Posterior cingulate gyrus (tissue), 11 donors: ENCODE results near the gene MAPK8IP3.

Source experiments
- DNase-seq, 10 donors: peaks; one replicate each; pipeline versions ENCODE4 v3.0.0 to v3.0.0-alpha.2; 2020 to 2021; ENCODE audit warnings: mixed read lengths in 3 of 10
- intact Hi-C: fragments of 100-400 bp; cut with DNase I; formaldehyde crosslinking; loops from one replicate; pipeline ENCODE4 v1.15.1; 2023

The MAPK8IP3 gene, protein sequence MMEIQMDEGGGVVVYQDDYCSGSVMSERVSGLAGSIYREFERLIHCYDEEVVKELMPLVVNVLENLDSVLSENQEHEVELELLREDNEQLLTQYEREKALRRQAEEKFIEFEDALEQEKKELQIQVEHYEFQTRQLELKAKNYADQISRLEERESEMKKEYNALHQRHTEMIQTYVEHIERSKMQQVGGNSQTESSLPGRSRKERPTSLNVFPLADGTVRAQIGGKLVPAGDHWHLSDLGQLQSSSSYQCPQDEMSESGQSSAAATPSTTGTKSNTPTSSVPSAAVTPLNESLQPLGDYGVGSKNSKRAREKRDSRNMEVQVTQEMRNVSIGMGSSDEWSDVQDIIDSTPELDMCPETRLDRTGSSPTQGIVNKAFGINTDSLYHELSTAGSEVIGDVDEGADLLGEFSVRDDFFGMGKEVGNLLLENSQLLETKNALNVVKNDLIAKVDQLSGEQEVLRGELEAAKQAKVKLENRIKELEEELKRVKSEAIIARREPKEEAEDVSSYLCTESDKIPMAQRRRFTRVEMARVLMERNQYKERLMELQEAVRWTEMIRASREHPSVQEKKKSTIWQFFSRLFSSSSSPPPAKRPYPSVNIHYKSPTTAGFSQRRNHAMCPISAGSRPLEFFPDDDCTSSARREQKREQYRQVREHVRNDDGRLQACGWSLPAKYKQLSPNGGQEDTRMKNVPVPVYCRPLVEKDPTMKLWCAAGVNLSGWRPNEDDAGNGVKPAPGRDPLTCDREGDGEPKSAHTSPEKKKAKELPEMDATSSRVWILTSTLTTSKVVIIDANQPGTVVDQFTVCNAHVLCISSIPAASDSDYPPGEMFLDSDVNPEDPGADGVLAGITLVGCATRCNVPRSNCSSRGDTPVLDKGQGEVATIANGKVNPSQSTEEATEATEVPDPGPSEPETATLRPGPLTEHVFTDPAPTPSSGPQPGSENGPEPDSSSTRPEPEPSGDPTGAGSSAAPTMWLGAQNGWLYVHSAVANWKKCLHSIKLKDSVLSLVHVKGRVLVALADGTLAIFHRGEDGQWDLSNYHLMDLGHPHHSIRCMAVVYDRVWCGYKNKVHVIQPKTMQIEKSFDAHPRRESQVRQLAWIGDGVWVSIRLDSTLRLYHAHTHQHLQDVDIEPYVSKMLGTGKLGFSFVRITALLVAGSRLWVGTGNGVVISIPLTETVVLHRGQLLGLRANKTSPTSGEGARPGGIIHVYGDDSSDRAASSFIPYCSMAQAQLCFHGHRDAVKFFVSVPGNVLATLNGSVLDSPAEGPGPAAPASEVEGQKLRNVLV (N-terminal part only)

DNA sequence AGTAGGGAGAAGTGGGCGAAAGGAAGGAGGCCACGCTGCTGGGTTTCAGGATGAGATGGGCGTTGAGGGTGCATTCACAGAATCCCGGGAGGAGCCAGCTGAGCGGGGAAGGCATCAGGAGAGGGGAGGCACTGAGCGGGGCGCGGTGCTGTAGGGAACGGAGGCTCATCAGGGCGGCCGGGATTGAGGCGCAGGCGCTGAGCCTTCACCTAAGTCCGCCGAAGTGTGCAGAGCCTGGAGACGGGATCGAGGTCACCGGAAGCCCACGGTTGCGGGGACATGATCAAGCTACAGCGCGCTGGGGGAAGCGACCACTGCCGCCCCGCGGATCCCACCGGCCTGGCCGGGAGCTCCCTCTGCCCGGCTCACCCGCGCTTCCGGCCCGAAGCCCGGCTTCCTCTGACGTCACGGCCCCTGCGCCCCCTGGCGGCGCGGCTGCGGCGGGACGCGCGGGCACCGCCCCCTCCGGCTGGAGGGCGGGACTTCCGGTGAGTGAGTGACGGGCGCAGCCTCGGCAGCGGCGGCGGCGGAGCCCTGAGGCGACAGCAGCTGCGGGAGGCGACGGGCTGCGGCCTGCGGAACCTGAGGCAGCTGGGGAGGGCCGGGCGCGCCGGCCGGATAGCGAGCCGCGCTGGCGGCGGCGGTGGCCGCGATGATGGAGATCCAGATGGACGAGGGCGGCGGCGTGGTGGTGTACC is at the start of gene MAPK8IP3:
Gene MAPK8IP3, plus strand, starts transcription at position 508 of the 698 bp plus-strand sequence. Its CDS starts 145 bp downstream, at position 653.
- intact Hi-C loops, result loop anchor here (5.0 kb wide), 2 partner anchors 66 to 94 kb away; partner anchors contain the start of genes CRAMP1, EME2, IFT140 and MRPS34
- DNase-seq, result peak; percentile 86 to 99 (median 90)

- intact Hi-C loops, result no loop called here
- peak in 2 of 10 donors; percentile 76 to 79 for DNase-seq
Observed at GRCh38 chr16:1656808-1657617, 49.0 kb upstream of the MAPK8IP3 start.

DNA sequence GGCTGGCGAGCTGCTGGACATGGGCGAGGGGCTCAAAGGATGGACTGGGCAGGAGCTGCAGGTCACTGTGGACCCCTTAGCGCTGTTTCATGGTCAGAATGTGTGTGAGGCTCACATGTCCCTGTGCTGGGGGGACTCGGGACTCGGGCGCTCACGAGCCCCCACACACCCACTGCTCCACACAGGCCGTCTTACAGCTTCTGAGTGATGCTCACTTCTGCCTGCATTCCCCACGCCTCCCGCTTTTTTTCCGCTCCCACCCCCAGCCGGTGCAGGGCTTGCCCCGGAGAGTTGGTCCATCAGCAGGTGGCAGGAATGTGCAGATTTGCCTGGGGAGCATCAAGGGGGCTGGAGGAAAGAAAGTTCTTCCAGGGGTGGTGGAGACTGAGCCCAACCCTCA is 48.2 kb upstream of the MAPK8IP3 start:
- DNase-seq, result peak in 2 of 10 donors; percentile 24 to 52
- intact Hi-C loops, result no loop called here

DNA sequence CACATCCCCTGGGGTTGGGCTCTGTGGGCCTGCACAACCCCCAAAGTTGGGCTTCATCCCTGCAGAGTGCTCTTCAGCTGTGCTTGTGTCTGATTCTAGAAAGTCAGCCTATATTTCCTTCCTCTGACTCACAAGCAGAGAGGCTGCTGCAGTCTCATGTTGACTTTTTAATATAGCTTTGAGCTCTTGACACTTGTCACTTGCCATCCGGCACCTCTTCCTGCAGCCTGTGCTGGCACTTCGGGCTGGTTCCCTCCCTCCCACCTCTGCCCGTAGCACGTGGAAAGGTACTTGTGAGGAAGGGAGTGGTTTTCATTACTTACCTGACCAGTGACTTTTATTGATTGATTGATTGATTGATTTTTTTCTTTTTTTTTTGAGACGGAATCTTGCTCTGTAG is 47.0 kb upstream of the MAPK8IP3 start:
- peak in 1 of 10 donors; percentile 58 for DNase-seq
- intact Hi-C loops, result no loop called here

GRCh38 chr16:1661826-1662225 is 44.2 kb upstream of the MAPK8IP3 start:
- DNase-seq, result peak in 2 of 10 donors; percentile 1 to 39

DNA sequence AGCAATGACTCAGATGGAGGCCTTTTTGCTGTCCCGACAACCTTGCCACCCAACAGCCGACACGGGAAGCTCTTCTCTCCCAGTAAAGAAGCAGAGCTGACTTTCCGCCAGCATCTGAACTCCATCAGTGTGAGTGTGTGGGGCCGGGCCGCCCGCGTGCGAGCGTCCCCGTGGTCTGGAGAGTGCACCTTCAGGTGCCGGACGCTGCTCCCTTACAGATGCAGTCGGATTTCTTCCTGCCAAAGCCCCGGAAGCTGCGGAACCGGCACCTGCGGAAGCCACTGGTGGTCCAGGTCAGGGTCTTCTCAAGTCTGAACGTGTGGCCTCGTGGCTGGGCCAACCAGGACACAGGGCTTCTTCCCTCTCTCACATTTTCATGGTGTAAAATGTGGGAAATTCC is 43.5 kb upstream of the MAPK8IP3 start:
- DNase-seq, result peak in 3 of 10 donors; percentile 21 to 78 (median 56)
- intact Hi-C loops, result no loop called here

More at GRCh38 chr16:1661826-1662225, 44.2 kb upstream of the MAPK8IP3 start:
- intact Hi-C loops, result no loop called here

DNA sequence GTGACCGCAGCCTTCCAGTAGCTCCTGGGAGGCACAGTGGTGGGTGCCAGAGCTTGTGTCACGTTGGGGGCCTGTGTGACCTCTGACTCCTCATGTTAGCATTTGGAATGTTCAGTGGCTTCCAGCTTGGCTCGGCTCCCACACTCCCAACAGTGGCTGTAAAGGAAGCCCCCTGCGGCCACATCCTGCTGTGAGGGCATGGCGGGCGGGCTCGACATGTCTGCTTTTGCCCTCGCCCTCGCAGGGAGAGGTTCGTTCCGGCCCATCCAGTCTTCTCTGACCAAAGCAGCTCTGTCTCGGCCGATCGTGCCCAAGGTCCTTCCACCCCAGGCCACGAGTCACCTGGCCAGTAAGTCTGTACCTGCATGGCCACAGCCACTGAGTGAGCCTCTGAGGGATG is 40.2 kb upstream of the MAPK8IP3 start:
- peak in 3 of 10 donors; percentile 32 to 62 (median 54) for DNase-seq
- intact Hi-C loops, result no loop called here

GRCh38 chr16:1666316-1666715 is 39.7 kb upstream of the MAPK8IP3 start:
- peak in 2 of 10 donors; percentile 25 to 55 for DNase-seq
- intact Hi-C loops, result no loop called here

- DNase-seq, result peak in 2 of 10 donors; percentile 22 to 58
- intact Hi-C loops, result no loop called here
Observed at GRCh38 chr16:1667271-1667670, 38.7 kb upstream of the MAPK8IP3 start.

GRCh38 chr16:1667916-1668315 is 38.1 kb upstream of the MAPK8IP3 start:
- intact Hi-C loops, result no loop called here
- peak in 2 of 10 donors; percentile 23 to 59 for DNase-seq

DNA sequence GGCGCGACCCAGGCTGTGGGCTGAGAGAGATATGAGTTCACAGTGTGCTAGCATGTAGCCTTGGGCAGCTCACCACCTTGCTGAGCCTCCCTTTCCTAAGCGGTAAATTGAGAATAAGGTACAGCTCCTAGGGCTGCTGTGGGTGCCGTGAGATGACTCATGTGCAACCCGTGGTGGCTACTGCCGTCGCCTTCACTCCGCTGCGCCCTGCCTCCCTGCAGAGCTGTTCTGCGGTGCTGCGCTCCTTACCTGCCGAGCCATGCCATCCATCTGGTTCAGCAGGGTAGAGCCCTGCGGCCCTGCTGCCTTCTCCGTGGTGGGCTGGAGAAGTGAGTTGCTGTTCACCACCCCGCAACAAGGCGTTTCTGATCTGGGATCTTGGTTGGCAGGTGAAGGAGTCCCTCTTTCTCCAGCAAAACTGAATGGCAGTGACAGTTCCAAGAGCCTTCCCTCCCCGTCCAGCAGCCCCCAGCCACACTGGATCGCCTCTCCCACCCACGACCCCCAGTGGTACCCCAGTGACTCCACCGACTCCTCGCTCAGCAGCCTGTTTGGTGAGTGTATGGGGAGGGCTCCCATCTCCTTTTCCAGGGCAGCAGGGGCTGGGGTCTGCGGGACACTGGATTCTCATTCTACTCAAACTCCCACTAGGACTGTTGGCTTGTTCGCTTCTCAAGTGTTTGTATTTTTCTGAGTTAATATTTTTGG is 37.2 kb upstream of the MAPK8IP3 start:
- intact Hi-C loops, result no loop called here
- peak in 2 of 10 donors; percentile 28 to 55 for DNase-seq

- no peak for DNase-seq
- intact Hi-C loops, result loop anchor here (10.0 kb wide), 1 partner anchor 55 kb away; the partner anchor contains the start of genes CRAMP1 and IFT140
Observed at GRCh38 chr16:1669698-1670097, 36.3 kb upstream of the MAPK8IP3 start.

- intact Hi-C loops, result loop anchor here (10.0 kb wide), 1 partner anchor 56 kb away; the partner anchor contains the start of genes CRAMP1 and IFT140
- peak in 1 of 10 donors; percentile 62 for DNase-seq
Observed at GRCh38 chr16:1670371-1670770, 35.6 kb upstream of the MAPK8IP3 start.

DNA sequence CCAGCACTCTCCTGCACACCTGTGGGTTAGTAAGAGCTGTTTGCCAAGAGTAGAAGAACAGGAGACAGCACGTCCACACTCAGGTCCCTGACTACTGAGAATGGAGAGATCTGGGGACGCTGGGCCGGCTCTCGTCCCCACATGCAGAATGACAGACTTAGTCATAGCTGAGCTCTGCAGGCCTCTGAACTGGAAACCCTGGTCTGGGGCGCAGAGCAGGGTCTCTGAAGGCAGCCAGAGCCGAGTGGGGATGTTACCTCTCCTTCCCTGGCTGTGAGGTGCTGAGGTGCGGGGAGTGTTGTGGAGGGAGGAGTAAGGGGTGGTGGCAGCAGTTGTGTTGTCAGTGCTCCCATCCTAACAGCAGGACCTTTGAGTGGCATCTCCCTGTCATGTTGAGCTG is 35.1 kb upstream of the MAPK8IP3 start:
- peak in 1 of 10 donors; percentile 58 for DNase-seq
- intact Hi-C loops, result loop anchor here (10.0 kb wide), 1 partner anchor 56 kb away; the partner anchor contains the start of genes CRAMP1 and IFT140

DNA sequence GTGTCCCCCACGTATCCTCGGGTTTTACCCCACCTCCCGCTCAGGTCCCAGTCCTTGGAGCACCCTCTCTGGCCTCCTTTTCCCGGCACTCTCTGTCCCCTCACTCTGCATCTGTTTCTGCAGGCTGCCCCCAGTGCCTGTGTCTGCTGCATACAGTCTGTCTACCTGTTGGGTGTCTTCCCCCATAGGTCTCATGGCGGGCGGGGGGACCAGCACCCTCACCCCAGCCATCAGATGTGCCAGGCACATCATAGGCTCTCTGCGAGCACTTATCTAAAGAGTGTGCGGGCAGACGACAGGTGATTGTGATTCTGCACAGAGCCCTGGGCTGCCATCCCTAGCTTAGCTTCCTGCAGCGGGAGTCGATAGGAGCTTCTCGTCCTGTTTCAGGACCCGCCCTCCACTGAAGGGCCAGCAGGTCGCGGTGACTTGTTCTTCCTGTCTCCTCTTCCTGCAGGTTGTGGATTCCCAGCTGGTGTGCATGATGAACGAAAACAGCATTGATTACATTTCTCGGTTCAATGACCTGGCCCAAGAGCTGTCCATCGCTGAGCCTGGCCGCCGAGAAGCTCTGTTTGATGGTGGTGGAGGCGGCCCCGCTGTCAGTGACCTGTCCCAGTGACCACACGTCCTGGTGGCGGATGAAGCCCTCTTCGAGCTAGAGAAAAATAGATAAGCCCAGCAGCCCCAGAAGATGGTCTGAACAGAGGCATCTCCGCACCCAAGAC is 32.4 kb upstream of the MAPK8IP3 start:
- peak in 1 of 10 donors; percentile 44 for DNase-seq
- intact Hi-C loops, result loop anchor here (10.0 kb wide), 1 partner anchor 59 kb away; the partner anchor contains the start of genes CRAMP1 and IFT140

- intact Hi-C loops, result loop anchor here (10.0 kb wide), 1 partner anchor 60 kb away; the partner anchor contains the start of genes CRAMP1 and IFT140
- DNase-seq, result peak in 1 of 10 donors; percentile 27
Observed at GRCh38 chr16:1674306-1674705, 31.7 kb upstream of the MAPK8IP3 start.
